Measurements from ENCODE around the gene AACS. TPM values are rescaled to one million over a fixed set of nuclear protein-coding genes. Genes with fewer than 3 reads are reported as not detected.
"Not testable (repeated sequence)": the region's sequence is repeated elsewhere in the genome, so short reads cannot be mapped to it uniquely, and the experiment has no call there.

AACS gene
- total RNA-seq, 1 donor: 12.0 TPM

DNA sequence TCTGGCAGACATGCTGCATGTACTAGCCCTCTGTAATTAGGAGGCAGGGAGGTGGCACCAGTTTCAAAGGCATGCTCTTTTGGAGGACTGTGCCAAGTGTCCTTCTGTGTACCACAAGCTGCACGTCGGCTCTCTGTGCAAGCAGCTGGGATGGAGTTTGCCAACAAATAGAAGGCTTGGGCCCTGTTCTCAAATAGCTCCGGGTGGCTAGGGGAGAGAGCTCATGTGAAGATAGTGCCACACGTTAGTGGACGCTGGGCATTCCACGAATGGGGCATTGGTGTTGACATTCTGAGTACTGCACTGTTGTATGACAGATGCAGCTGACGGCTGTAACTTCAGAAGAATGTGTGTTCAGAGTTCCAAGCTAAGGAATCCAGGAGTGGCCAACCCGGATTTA lies 4.4 kb downstream of the AACS start:
- no peak overlapping the region for H3K4me3 ChIP-seq (ENCODE audit: low read depth, low read length)
- TF ChIP-seq, protein P1, sequence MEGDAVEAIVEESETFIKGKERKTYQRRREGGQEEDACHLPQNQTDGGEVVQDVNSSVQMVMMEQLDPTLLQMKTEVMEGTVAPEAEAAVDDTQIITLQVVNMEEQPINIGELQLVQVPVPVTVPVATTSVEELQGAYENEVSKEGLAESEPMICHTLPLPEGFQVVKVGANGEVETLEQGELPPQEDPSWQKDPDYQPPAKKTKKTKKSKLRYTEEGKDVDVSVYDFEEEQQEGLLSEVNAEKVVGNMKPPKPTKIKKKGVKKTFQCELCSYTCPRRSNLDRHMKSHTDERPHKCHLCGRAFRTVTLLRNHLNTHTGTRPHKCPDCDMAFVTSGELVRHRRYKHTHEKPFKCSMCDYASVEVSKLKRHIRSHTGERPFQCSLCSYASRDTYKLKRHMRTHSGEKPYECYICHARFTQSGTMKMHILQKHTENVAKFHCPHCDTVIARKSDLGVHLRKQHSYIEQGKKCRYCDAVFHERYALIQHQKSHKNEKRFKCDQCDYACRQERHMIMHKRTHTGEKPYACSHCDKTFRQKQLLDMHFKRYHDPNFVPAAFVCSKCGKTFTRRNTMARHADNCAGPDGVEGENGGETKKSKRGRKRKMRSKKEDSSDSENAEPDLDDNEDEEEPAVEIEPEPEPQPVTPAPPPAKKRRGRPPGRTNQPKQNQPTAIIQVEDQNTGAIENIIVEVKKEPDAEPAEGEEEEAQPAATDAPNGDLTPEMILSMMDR (IDR thresholded peaks at IDR 0.05; ENCODE audit: insufficient read depth, low read length): no peak
- DNase-seq (ENCODE audit: low read depth): no peak

DNA sequence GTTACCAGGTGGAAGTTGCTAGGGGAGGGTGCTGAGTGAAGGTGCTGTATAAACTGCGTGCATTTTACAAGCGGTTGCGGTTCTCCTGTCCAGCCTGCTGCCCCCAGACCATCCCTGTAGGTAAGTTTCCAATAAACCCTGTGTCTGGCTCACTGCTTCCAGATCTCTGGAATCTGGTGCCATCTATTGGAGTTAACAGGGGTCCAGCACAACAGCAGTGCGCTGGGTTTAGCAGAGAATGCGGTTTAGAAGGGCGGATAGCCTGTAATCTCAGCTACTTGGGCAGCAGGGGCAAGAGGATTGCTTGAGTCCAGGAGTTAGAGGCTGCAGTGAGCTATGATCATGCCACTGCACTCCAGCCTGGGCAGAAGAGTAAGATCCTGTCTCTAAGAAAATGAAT lies 4.9 kb downstream of the AACS start:
- TF ChIP-seq, protein P1 (IDR thresholded peaks at IDR 0.05; ENCODE audit: insufficient read depth, low read length): peak; percentile 6
- no peak for DNase-seq (ENCODE audit: low read depth)
- no peak overlapping the region for H3K4me3 ChIP-seq (ENCODE audit: low read depth, low read length)

GRCh38 chr12:125070661-125071390 lies 5.6 kb downstream of the AACS start:
- TF ChIP-seq, protein P1 (IDR thresholded peaks at IDR 0.05; ENCODE audit: insufficient read depth, low read length): no peak
- DNase-seq (ENCODE audit: low read depth): no peak
- H3K4me3 ChIP-seq (ENCODE audit: low read depth, low read length): no peak overlapping the region

- no peak for DNase-seq (ENCODE audit: low read depth)
These were observed 6.2 kb downstream of the AACS start for GRCh38 chr12:125071456-125071855.

DNA sequence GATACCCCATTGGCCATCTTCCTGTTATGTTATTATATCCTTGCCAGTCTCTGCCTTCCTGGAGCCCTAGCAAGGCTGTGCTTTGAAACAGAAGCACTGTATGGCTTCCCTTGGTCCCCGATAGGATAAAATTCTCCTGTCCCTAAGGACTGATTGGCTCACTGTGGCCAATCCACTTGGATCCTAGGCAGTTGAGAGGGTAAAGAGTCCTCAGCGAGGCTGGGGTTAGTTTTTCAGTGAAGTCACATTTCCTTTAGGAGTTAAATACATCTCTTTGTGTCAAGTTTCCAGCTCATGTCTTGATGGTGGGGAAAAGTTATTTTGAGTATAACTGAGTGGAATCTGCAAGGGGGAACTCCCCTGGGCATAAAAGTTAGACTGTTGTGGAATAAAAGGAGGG lies 7.3 kb downstream of the AACS start:
- TF ChIP-seq, protein P1 (IDR thresholded peaks at IDR 0.05; ENCODE audit: insufficient read depth, low read length): no peak
- no peak overlapping the region for H3K4me3 ChIP-seq (ENCODE audit: low read depth, low read length)
- DNase-seq (ENCODE audit: low read depth): no peak

More at GRCh38 chr12:125071456-125071855, 6.2 kb downstream of the AACS start:
- no peak overlapping the region for H3K4me3 ChIP-seq (ENCODE audit: low read depth, low read length)
- TF ChIP-seq, protein P1 (IDR thresholded peaks at IDR 0.05; ENCODE audit: insufficient read depth, low read length): no peak

DNA sequence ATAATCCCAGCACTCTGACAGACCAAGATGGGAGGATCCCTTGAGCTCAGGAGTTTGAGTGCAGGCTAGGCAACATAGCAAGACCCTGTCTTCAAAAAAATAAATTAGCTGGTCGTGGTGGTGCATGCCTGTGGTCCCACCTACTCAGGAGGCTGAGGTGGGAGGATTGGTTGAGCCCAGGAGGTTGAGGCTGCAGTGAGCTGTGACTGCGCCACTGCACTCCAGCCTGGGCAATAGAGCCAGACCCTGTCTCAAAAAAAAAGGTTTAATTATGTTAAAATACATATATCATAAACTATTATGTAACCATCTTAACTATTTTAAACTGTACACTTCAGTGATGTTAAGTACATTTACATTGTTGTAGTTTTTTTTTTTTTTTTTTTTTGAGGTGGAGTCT lies 9.1 kb downstream of the AACS start:
- H3K4me3 ChIP-seq (ENCODE audit: low read depth, low read length); DNase-seq (ENCODE audit: low read depth): not testable (repeated sequence)

GRCh38 chr12:125076103-125076502 lies 10.9 kb downstream of the AACS start:
- DNase-seq (ENCODE audit: low read depth): no peak
- TF ChIP-seq, protein P1 (IDR thresholded peaks at IDR 0.05; ENCODE audit: insufficient read depth, low read length): no peak
- H3K4me3 ChIP-seq (ENCODE audit: low read depth, low read length): no peak overlapping the region

Data from fibroblast of the aortic adventitia (primary cell).